Measurements from ENCODE around the gene PEPD. TPM values are rescaled to one million over a fixed set of nuclear protein-coding genes. Genes with fewer than 3 reads are reported as not detected.
A peak's percentile ranks its signal among the peaks of the same experiment; 100 is the strongest.

The PEPD gene
- polyA plus RNA-seq, 3 donors, result 61.5 to 218 (median 171) TPM

GRCh38 chr19:33357556-33357955 is 164.0 kb downstream of the PEPD start:
- no CpG with 5 or more reads among the region's 1 CpG for WGBS (ENCODE audit: insufficient coverage)
- Mint-ChIP-seq H3K4me3 (no peak overlapping the region), H3K27me3 (ENCODE audit: low read depth in 3 of 3) (peaks cover 1 to 5% (median 4%) of the 10 kb centered on the region in 3 donors), H3K4me1 (no peaks in the 10 kb centered on the region), H3K27ac (no peak overlapping the region), H3K9me3 (peaks cover 10 to 15% (median 11%) of the 10 kb centered on the region in 7 donors), H3K36me3 (peaks cover 0 to 3% of the 10 kb centered on the region in 2 donors)
- Histone ChIP-seq H3K4me3 (replicated peaks in 1 of 3; ENCODE audit: low read depth in 2 of 3, low read length in 3 of 3) (no peak overlapping the region), H3K27me3 (ENCODE audit: control insufficient read depth in 2 of 2, insufficient read depth in 2 of 2, low read length in 2 of 2) (no peaks in the 10 kb centered on the region), H3K9ac (ENCODE audit: insufficient read depth, low read length, poor library complexity, severe bottlenecking) (no peak overlapping the region), H3K79me2 (ENCODE audit: insufficient read depth, low read length) (no peaks in the 10 kb centered on the region), H3K4me1 (ENCODE audit: control insufficient read depth in 1 of 2, insufficient read depth in 2 of 2, low read length in 2 of 2) (no peaks in the 10 kb centered on the region), H4K20me1 (ENCODE audit: insufficient read depth, low read length) (no peaks in the 10 kb centered on the region), H2AFZ (ENCODE audit: insufficient read depth, low read depth, low read length, poor library complexity, severe bottlenecking) (no peak overlapping the region), H3K9me3 (replicated peaks in 1 of 2; ENCODE audit: control insufficient read depth in 1 of 2, insufficient read depth in 1 of 2, low read length in 2 of 2) (peaks cover 6 to 10% of the 10 kb centered on the region in 2 donors), H3K27ac (ENCODE audit: low read depth in 1 of 2, low read length in 2 of 2) (no peak overlapping the region), H3K4me2 (replicated peaks; ENCODE audit: extremely low read depth, low read length, poor library complexity, severe bottlenecking) (no peak overlapping the region), H3K36me3 (replicated peaks in 1 of 2; ENCODE audit: control insufficient read depth in 1 of 2, insufficient read depth in 2 of 2, low read length in 2 of 2) (no peaks in the 10 kb centered on the region)
- TF ChIP-seq, protein P1, sequence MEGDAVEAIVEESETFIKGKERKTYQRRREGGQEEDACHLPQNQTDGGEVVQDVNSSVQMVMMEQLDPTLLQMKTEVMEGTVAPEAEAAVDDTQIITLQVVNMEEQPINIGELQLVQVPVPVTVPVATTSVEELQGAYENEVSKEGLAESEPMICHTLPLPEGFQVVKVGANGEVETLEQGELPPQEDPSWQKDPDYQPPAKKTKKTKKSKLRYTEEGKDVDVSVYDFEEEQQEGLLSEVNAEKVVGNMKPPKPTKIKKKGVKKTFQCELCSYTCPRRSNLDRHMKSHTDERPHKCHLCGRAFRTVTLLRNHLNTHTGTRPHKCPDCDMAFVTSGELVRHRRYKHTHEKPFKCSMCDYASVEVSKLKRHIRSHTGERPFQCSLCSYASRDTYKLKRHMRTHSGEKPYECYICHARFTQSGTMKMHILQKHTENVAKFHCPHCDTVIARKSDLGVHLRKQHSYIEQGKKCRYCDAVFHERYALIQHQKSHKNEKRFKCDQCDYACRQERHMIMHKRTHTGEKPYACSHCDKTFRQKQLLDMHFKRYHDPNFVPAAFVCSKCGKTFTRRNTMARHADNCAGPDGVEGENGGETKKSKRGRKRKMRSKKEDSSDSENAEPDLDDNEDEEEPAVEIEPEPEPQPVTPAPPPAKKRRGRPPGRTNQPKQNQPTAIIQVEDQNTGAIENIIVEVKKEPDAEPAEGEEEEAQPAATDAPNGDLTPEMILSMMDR (IDR thresholded peaks at IDR 0.05), result no peak
- intact Hi-C loops (cut with micrococcal nuclease), result no loop called here
- DNase-seq, result no peak

DNA sequence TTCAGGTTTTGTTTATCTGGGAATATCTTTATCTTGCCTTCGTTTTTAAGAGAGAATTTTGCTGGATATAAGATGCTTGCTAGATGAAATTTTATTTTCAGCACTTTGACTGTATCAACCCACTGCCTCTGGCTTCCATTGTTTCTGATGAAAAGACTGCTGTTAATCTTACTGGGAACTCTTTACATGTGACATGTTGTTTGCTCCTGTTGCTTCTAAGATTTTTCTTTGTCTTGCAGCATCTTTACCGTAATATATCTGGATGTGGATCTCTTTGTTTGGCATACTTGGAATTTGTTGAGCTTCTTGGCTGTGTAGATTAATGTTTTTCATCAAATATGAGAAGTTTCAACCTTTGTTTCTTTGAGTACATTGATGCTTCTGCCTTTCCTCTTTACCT is 166.1 kb downstream of the PEPD start:
- H3K4me1 Mint-ChIP-seq, result no peaks in the 10 kb centered on the region
- Histone ChIP-seq H3K4me1 (ENCODE audit: control insufficient read depth in 1 of 2, insufficient read depth in 2 of 2, low read length in 2 of 2) (no peaks in the 10 kb centered on the region), H3K79me2 (ENCODE audit: insufficient read depth, low read length) (no peaks in the 10 kb centered on the region), H3K36me3 (replicated peaks in 1 of 2; ENCODE audit: control insufficient read depth in 1 of 2, insufficient read depth in 2 of 2, low read length in 2 of 2) (no peaks in the 10 kb centered on the region), H3K4me2 (replicated peaks; ENCODE audit: extremely low read depth, low read length, poor library complexity, severe bottlenecking) (no peak overlapping the region), H3K9me3 (replicated peaks in 1 of 2; ENCODE audit: control insufficient read depth in 1 of 2, insufficient read depth in 1 of 2, low read length in 2 of 2) (peaks cover 6 to 10% of the 10 kb centered on the region in 2 donors), H3K27ac (ENCODE audit: low read depth in 1 of 2, low read length in 2 of 2) (no peak overlapping the region), H3K4me3 (replicated peaks in 1 of 3; ENCODE audit: low read depth in 2 of 3, low read length in 3 of 3) (no peak overlapping the region), H3K27me3 (ENCODE audit: control insufficient read depth in 2 of 2, insufficient read depth in 2 of 2, low read length in 2 of 2) (peaks cover 0 to 2% of the 10 kb centered on the region in 2 donors), H2AFZ (ENCODE audit: insufficient read depth, low read depth, low read length, poor library complexity, severe bottlenecking) (no peak overlapping the region), H3K9ac (ENCODE audit: insufficient read depth, low read length, poor library complexity, severe bottlenecking) (no peak overlapping the region), H4K20me1 (ENCODE audit: insufficient read depth, low read length) (no peaks in the 10 kb centered on the region)
- H3K4me3 Mint-ChIP-seq, result no peak overlapping the region
- H3K9me3 Mint-ChIP-seq, result peaks cover 11 to 20% (median 12%) of the 10 kb centered on the region in 7 donors
- no peak for DNase-seq
- peaks cover 1 to 4% (median 4%) of the 10 kb centered on the region in 3 donors for H3K27me3 Mint-ChIP-seq (ENCODE audit: low read depth in 3 of 3)
- H3K36me3 Mint-ChIP-seq, result peaks cover 0 to 3% of the 10 kb centered on the region in 2 donors
- TF ChIP-seq, protein P1 (IDR thresholded peaks at IDR 0.05), result no peak
- no CpG with 5 or more reads among the region's 2 CpGs for WGBS (ENCODE audit: insufficient coverage)
- intact Hi-C loops (cut with micrococcal nuclease), result no loop called here
- peak overlapping the region in 1 of 7 donors; percentile 21 for H3K27ac Mint-ChIP-seq
